Fibroblast of mammary gland (primary cell): ENCODE measurements around the gene GAS7.

Experiments
- DNase-seq: peaks from one replicate; pipeline ENCODE4 v3.0.0-alpha.2; 2010; ENCODE audit warnings: low read depth
- H3K4me3 ChIP-seq: 2 replicates; pipeline ENCODE4 v1.5.1; 2011; ENCODE audit warnings: low read depth, mild to moderate bottlenecking, low read length, moderate library complexity; ENCODE audit not compliant: control insufficient read depth
- CTCF ChIP-seq: conservative IDR thresholded peaks from 2 replicates; pipeline ENCODE4 v1.5.1; 2011; ENCODE audit warnings: low read depth, low read length, inconsistent platforms; ENCODE audit not compliant: control insufficient read depth, insufficient read depth

GAS7 gene

GRCh38 chr17:10170233-10170632 is 28.2 kb downstream of the GAS7 start:
- DNase-seq: no peak
- no peak overlapping the region for H3K4me3 ChIP-seq
- no peak for TF ChIP-seq CTCF

GRCh38 chr17:10169290-10169689 is 29.1 kb downstream of the GAS7 start:
- TF ChIP-seq CTCF: no peak
- peak; percentile 26 for DNase-seq
- H3K4me3 ChIP-seq: no peak overlapping the region

GRCh38 chr17:10166176-10166935 is 32.0 kb downstream of the GAS7 start:
- H3K4me3 ChIP-seq: no peak overlapping the region
- no peak for TF ChIP-seq CTCF
- peak; percentile 39 for DNase-seq

- no peak for DNase-seq
- TF ChIP-seq CTCF: no peak
Measured at GRCh38 chr17:10162096-10162495, 36.3 kb downstream of the GAS7 start.

GRCh38 chr17:10161386-10161785 is 37.0 kb downstream of the GAS7 start:
- H3K4me3 ChIP-seq: no peak overlapping the region
- TF ChIP-seq CTCF: no peak
- DNase-seq: peak; percentile 20

More at GRCh38 chr17:10162096-10162495, 36.3 kb downstream of the GAS7 start:
- no peak overlapping the region for H3K4me3 ChIP-seq

GRCh38 chr17:10156948-10157607 is 41.3 kb downstream of the GAS7 start:
- TF ChIP-seq CTCF: no peak

GRCh38 chr17:10156599-10156947 is 41.8 kb downstream of the GAS7 start:
- no peak for DNase-seq
- no peak overlapping the region for H3K4me3 ChIP-seq
- no peak for TF ChIP-seq CTCF

More at GRCh38 chr17:10156948-10157607, 41.3 kb downstream of the GAS7 start:
- no peak for DNase-seq
- H3K4me3 ChIP-seq: no peak overlapping the region
